ENCODE data around the gene COL9A2. TPM values are rescaled to one million over a fixed set of nuclear protein-coding genes. Genes with fewer than 3 reads are reported as not detected.

Gene COL9A2
- total and polyA plus RNA-seq, 7 donors, result 0.99 to 19.6 (median 1.6) TPM

GRCh38 chr1:40317394-40318074 lies 448 bp upstream of the COL9A2 start:
- Histone ChIP-seq H3K27ac (no peak overlapping the region), H3K9me3 (no peaks in the 10 kb centered on the region), H3K4me3 (peak overlapping the region in 3 of 4 donors; percentile 44 to 55 (median 51)), H3K27me3 (peaks cover 16 to 52% (median 26%) of the 10 kb centered on the region in 3 donors), H3K36me3 (no peaks in the 10 kb centered on the region), H3K4me1 (peaks cover 0 to 31% (median 26%) of the 10 kb centered on the region in 4 donors)
- WGBS, 2 donors, result 30 to 40% methylated on average over 21 of the region's 21 CpGs
- no peak for DNase-seq
- no peak for TF ChIP-seq CTCF (IDR thresholded peaks at IDR 0.05)
- TF ChIP-seq POLR2A (IDR thresholded peaks at IDR 0.05), result no peak
- TF ChIP-seq POLR2AphosphoS5 (IDR thresholded peaks at IDR 0.05), result no peak
- TF ChIP-seq EP300 (IDR thresholded peaks at IDR 0.05), result no peak
- intact Hi-C loops (cut with DNase I), result loop anchor here (5.0 kb wide), 1 partner anchor 60 kb away; the partner anchor contains the start of gene ZMPSTE24

- peak overlapping the region in 1 of 4 donors; percentile 50 for H3K27ac ChIP-seq
- no peak for TF ChIP-seq POLR2AphosphoS5 (IDR thresholded peaks at IDR 0.05)
- TF ChIP-seq CTCF (IDR thresholded peaks at IDR 0.05), result no peak
- TF ChIP-seq POLR2A (IDR thresholded peaks at IDR 0.05), result no peak
- TF ChIP-seq EP300 (IDR thresholded peaks at IDR 0.05), result no peak
- peaks cover 0 to 31% (median 26%) of the 10 kb centered on the region in 4 donors for H3K4me1 ChIP-seq
- WGBS, 2 donors, result 3 to 4% methylated on average over 41 of the region's 41 CpGs
- peaks cover 16 to 52% (median 26%) of the 10 kb centered on the region in 3 donors for H3K27me3 ChIP-seq
- H3K9me3 ChIP-seq, result no peaks in the 10 kb centered on the region
- intact Hi-C loops (cut with DNase I), result loop anchor here (2.0 to 5.0 kb wide), 3 partner anchors 59 to 163 kb away; partner anchors contain the start of genes RLF and ZMPSTE24
- DNase-seq, result no peak
- H3K4me3 ChIP-seq, result peak overlapping the region; percentile 15 to 55 (median 48)
- no peaks in the 10 kb centered on the region for H3K36me3 ChIP-seq
Observed at GRCh38 chr1:40315795-40316594, 1.1 kb downstream of the COL9A2 start.

GRCh38 chr1:40315239-40315794 lies 1.8 kb downstream of the COL9A2 start:
- peak; percentile 90 for DNase-seq
- H3K4me3 ChIP-seq, result peak overlapping the region; percentile 15 to 55 (median 48)
- intact Hi-C loops (cut with DNase I), result loop anchor here (2.0 to 5.0 kb wide), 3 partner anchors 58 to 163 kb away; partner anchors contain the start of genes RLF and ZMPSTE24
- peaks cover 0 to 31% (median 26%) of the 10 kb centered on the region in 4 donors for H3K4me1 ChIP-seq
- WGBS, 2 donors, result 3 to 5% methylated on average over 42 of the region's 42 CpGs
- H3K27ac ChIP-seq, result peak overlapping the region in 3 of 4 donors; percentile 37 to 65 (median 50)
- TF ChIP-seq POLR2AphosphoS5 (IDR thresholded peaks at IDR 0.05) (peak in 2 of 4 donors; percentile 24 to 34), POLR2A (IDR thresholded peaks at IDR 0.05) (no peak), CTCF (IDR thresholded peaks at IDR 0.05) (peak; percentile 77 to 92 (median 83)), EP300 (IDR thresholded peaks at IDR 0.05) (no peak)
- H3K27me3 ChIP-seq, result peaks cover 16 to 47% (median 26%) of the 10 kb centered on the region in 3 donors
- H3K9me3 ChIP-seq, result no peaks in the 10 kb centered on the region
- no peaks in the 10 kb centered on the region for H3K36me3 ChIP-seq

GRCh38 chr1:40314721-40315238 lies 2.3 kb downstream of the COL9A2 start:
- no peak for DNase-seq
- H3K4me1 ChIP-seq, result peaks cover 0 to 31% (median 26%) of the 10 kb centered on the region in 4 donors
- no peaks in the 10 kb centered on the region for H3K36me3 ChIP-seq
- intact Hi-C loops (cut with DNase I), result loop anchor here (2.0 to 5.0 kb wide), 3 partner anchors 57 to 162 kb away; partner anchors contain the start of genes RLF and ZMPSTE24
- WGBS, 2 donors, result 65 to 70% methylated on average over 13 of the region's 13 CpGs
- H3K27ac ChIP-seq, result peak overlapping the region in 3 of 4 donors; percentile 37 to 65 (median 50)
- peaks cover 16 to 43% (median 26%) of the 10 kb centered on the region in 3 donors for H3K27me3 ChIP-seq
- peak overlapping the region in 3 of 4 donors; percentile 44 to 55 (median 51) for H3K4me3 ChIP-seq
- no peaks in the 10 kb centered on the region for H3K9me3 ChIP-seq
- no peak for TF ChIP-seq CTCF (IDR thresholded peaks at IDR 0.05)
- TF ChIP-seq EP300 (IDR thresholded peaks at IDR 0.05), result no peak
- TF ChIP-seq POLR2AphosphoS5 (IDR thresholded peaks at IDR 0.05), result no peak
